ENCODE measurements around the gene SUFU.

The SUFU gene

GRCh38 chr10:102523250-102524029 is 19.7 kb downstream of the SUFU start:
- no peaks in the 10 kb centered on the region; the same call in 1 of the 2 replicates for H4K20me1 ChIP-seq (ENCODE audit: insufficient read depth, low read length)
- H3K4me1 ChIP-seq (ENCODE audit: insufficient read depth, low read length) = no peaks in the 10 kb centered on the region
- H3K9me3 ChIP-seq (ENCODE audit: insufficient read depth, low read length, severe bottlenecking) = no peaks in the 10 kb centered on the region
- no peak overlapping the region for H3K9ac ChIP-seq (ENCODE audit: low read depth, low read length)
- H3K4me2 ChIP-seq (ENCODE audit: insufficient read depth, low read length) = no peak overlapping the region
- no peak for ATAC-seq (ENCODE audit: insufficient read depth, low read depth)
- no peak overlapping the region for H2AFZ ChIP-seq (ENCODE audit: low read depth, low read length)
- no peak overlapping the region for H3K4me3 ChIP-seq (ENCODE audit: low read depth in 1 of 2, low read length in 2 of 2)
- H3K27me3 ChIP-seq (ENCODE audit: insufficient read depth, low read length, poor library complexity) = no peaks in the 10 kb centered on the region
- peaks cover 28% of the 10 kb centered on the region for H3K36me3 ChIP-seq (ENCODE audit: insufficient read depth, low read length)
- H3K79me2 ChIP-seq (ENCODE audit: insufficient read depth, low read length) = peaks cover 9% of the 10 kb centered on the region; the same call in 1 of the 2 replicates
- DNase-seq = no peak
- TF ChIP-seq EZH2 (IDR thresholded peaks at IDR 0.05; ENCODE audit: borderline replicate concordance, low read depth, low read length, severe bottlenecking) (no peak), CTCF (IDR thresholded peaks at IDR 0.05; ENCODE audit: borderline replicate concordance, extremely low read depth, low read length, poor library complexity, severe bottlenecking) (no peak)
- no peak overlapping the region for H3K27ac ChIP-seq (ENCODE audit: low read length)

- no peak for TF ChIP-seq CTCF (IDR thresholded peaks at IDR 0.05; ENCODE audit: borderline replicate concordance, extremely low read depth, low read length, poor library complexity, severe bottlenecking)
- no peak for TF ChIP-seq EZH2 (IDR thresholded peaks at IDR 0.05; ENCODE audit: borderline replicate concordance, low read depth, low read length, severe bottlenecking)
These were observed 21.0 kb downstream of the SUFU start for GRCh38 chr10:102524746-102525145.

GRCh38 chr10:102527546-102527945 is 23.8 kb downstream of the SUFU start:
- peaks cover 4% of the 10 kb centered on the region; the same call in 1 of the 2 replicates for H3K79me2 ChIP-seq (ENCODE audit: insufficient read depth, low read length)
- no peaks in the 10 kb centered on the region for H3K27me3 ChIP-seq (ENCODE audit: insufficient read depth, low read length, poor library complexity)
- TF ChIP-seq CTCF (IDR thresholded peaks at IDR 0.05; ENCODE audit: borderline replicate concordance, extremely low read depth, low read length, poor library complexity, severe bottlenecking) (no peak), EZH2 (IDR thresholded peaks at IDR 0.05; ENCODE audit: borderline replicate concordance, low read depth, low read length, severe bottlenecking) (no peak)
- ATAC-seq (ENCODE audit: insufficient read depth, low read depth) (no peak), DNase-seq (no peak)
- no peaks in the 10 kb centered on the region for H3K9me3 ChIP-seq (ENCODE audit: insufficient read depth, low read length, severe bottlenecking)
- no peaks in the 10 kb centered on the region for H4K20me1 ChIP-seq (ENCODE audit: insufficient read depth, low read length)
- H2AFZ ChIP-seq (ENCODE audit: low read depth, low read length) = no peak overlapping the region
- H3K36me3 ChIP-seq (ENCODE audit: insufficient read depth, low read length) = peaks cover 21% of the 10 kb centered on the region
- no peak overlapping the region for H3K27ac ChIP-seq (ENCODE audit: low read length)
- no peak overlapping the region for H3K4me3 ChIP-seq (ENCODE audit: low read depth in 1 of 2, low read length in 2 of 2)
- H3K4me2 ChIP-seq (ENCODE audit: insufficient read depth, low read length) = no peak overlapping the region
- no peak overlapping the region for H3K9ac ChIP-seq (ENCODE audit: low read depth, low read length)
- H3K4me1 ChIP-seq (ENCODE audit: insufficient read depth, low read length) = no peaks in the 10 kb centered on the region

More at GRCh38 chr10:102524746-102525145, 21.0 kb downstream of the SUFU start:
- Histone ChIP-seq H3K36me3 (ENCODE audit: insufficient read depth, low read length) (peaks cover 28% of the 10 kb centered on the region), H3K9ac (ENCODE audit: low read depth, low read length) (no peak overlapping the region), H3K4me2 (ENCODE audit: insufficient read depth, low read length) (no peak overlapping the region), H3K27ac (ENCODE audit: low read length) (no peak overlapping the region), H3K27me3 (ENCODE audit: insufficient read depth, low read length, poor library complexity) (no peaks in the 10 kb centered on the region), H4K20me1 (ENCODE audit: insufficient read depth, low read length) (no peaks in the 10 kb centered on the region; the same call in 1 of the 2 replicates), H3K9me3 (ENCODE audit: insufficient read depth, low read length, severe bottlenecking) (no peaks in the 10 kb centered on the region), H2AFZ (ENCODE audit: low read depth, low read length) (no peak overlapping the region), H3K4me3 (ENCODE audit: low read depth in 1 of 2, low read length in 2 of 2) (no peak overlapping the region), H3K79me2 (ENCODE audit: insufficient read depth, low read length) (peaks cover 9% of the 10 kb centered on the region; the same call in 1 of the 2 replicates), H3K4me1 (ENCODE audit: insufficient read depth, low read length) (no peaks in the 10 kb centered on the region)
- no peak for ATAC-seq (ENCODE audit: insufficient read depth, low read depth)
- DNase-seq = no peak
